HAP-1 (cell line): ENCODE data around the gene AGAP1.

Experiments used
- DNase-seq, 2 experiments: peaks; one replicate each; pipeline ENCODE4 v3.0.0-alpha.2; 2016 to 2020; ENCODE audit warnings: low spot score in 2 of 2
- H3K27me3 ChIP-seq: fragments of 250-450 bp; sonication (Bioruptor Pico); 2 replicates; pipeline ENCODE4 v1.5.1; 2020; ENCODE audit warnings: low read depth, mild to moderate bottlenecking, moderate library complexity
- H3K36me3 ChIP-seq: fragments of 250-450 bp; sonication (Bioruptor Pico); replicated peaks from 2 replicates; pipeline ENCODE4 v1.5.1; 2020; ENCODE audit warnings: mild to moderate bottlenecking
- H3K4me1 ChIP-seq: fragments of 250-450 bp; sonication (Bioruptor Pico); 2 replicates; pipeline ENCODE4 v1.5.1; 2020; ENCODE audit warnings: mild to moderate bottlenecking
- H3K4me3 ChIP-seq: fragments of 250-450 bp; sonication (Bioruptor Pico); 2 replicates; pipeline ENCODE4 v1.5.1; 2020; ENCODE audit warnings: mild to moderate bottlenecking, moderate library complexity
- H3K9me3 ChIP-seq: fragments of 250-450 bp; sonication (Bioruptor Pico); 2 replicates; pipeline ENCODE4 v1.5.1; 2020; ENCODE audit warnings: mild to moderate bottlenecking, moderate library complexity
- in situ Hi-C: fragments of 300-500 bp; cut with MboI; formaldehyde crosslinking; loops from 3 replicates; pipeline ENCODE4 v1.14.3; 2020; ENCODE audit warnings: low sequenced_read_pairs, inconsistent platforms, mixed read lengths

The AGAP1 gene

GRCh38 chr2:235545339-235546150 lies 51.7 kb downstream of the AGAP1 start:
- Histone ChIP-seq H3K4me1 (no peaks in the 10 kb centered on the region), H3K36me3 (no peaks in the 10 kb centered on the region), H3K4me3 (no peak overlapping the region), H3K9me3 (no peaks in the 10 kb centered on the region), H3K27me3 (no peaks in the 10 kb centered on the region)
- no peak for DNase-seq
- in situ Hi-C loops: no loop called here

DNA sequence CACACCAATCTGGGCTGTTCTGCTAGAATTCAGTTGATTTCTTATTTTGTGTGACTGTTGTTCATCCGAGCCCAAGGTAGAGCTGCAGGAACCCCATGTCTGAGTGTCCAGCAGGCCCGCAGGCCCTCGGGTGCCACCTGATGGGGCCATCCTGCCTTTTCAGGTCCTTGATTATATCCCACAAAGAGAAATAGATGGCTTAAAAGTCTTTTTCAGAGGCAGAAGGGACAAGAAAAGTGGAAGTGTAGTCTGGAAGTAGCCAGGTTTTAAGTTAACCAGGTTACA lies 52.2 kb downstream of the AGAP1 start:
- DNase-seq: no peak
- in situ Hi-C loops: no loop called here
- H3K27me3 ChIP-seq: no peaks in the 10 kb centered on the region
- H3K4me3 ChIP-seq: no peak overlapping the region
- no peaks in the 10 kb centered on the region for H3K9me3 ChIP-seq
- no peaks in the 10 kb centered on the region for H3K4me1 ChIP-seq
- H3K36me3 ChIP-seq: no peaks in the 10 kb centered on the region

GRCh38 chr2:235546436-235546835 lies 52.6 kb downstream of the AGAP1 start:
- no peaks in the 10 kb centered on the region for H3K27me3 ChIP-seq
- no peaks in the 10 kb centered on the region for H3K4me1 ChIP-seq
- H3K4me3 ChIP-seq: no peak overlapping the region
- no peaks in the 10 kb centered on the region for H3K36me3 ChIP-seq
- H3K9me3 ChIP-seq: no peaks in the 10 kb centered on the region
- DNase-seq: no peak
- in situ Hi-C loops: no loop called here

DNA sequence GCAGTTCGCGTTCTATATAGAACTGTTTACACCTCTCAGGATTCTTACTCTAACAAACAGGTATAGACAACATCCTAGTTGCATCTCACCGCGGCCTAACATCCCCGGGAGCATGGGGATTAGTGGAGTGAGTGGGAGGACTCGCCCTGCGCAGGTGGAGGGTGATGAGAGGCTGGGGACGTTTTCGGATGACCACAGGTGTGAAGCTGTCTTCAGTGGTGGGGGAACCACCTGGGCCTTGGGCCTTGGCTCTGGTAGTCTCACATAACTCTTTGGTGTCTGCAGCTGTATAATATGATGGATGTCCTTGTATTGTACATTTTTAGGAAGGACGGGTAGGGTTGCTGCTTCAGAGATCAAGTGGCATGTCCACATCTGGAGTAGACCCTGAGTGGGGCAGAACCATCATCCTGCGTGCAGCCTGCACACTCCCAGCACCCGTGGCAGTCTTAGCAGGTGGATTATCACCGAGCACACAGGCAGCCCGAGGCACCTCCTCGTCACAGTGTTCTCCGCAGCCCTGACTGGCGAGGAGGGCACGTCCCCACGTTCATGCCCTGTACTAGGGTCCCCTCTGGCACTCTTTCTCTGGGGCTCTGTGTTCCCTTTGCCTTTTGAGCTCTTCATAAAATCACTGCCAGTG lies 56.0 kb downstream of the AGAP1 start:
- Histone ChIP-seq H3K9me3 (no peaks in the 10 kb centered on the region), H3K4me1 (no peaks in the 10 kb centered on the region), H3K4me3 (no peak overlapping the region), H3K27me3 (no peaks in the 10 kb centered on the region), H3K36me3 (no peaks in the 10 kb centered on the region)
- no peak for DNase-seq
- in situ Hi-C loops: no loop called here

- DNase-seq: no peak
These were observed 56.5 kb downstream of the AGAP1 start for GRCh38 chr2:235550378-235550760.

GRCh38 chr2:235550946-235551345 lies 57.1 kb downstream of the AGAP1 start:
- in situ Hi-C loops: no loop called here
- H3K9me3 ChIP-seq: no peaks in the 10 kb centered on the region
- no peak for DNase-seq

More at GRCh38 chr2:235550378-235550760, 56.5 kb downstream of the AGAP1 start:
- H3K4me3 ChIP-seq: no peak overlapping the region
- H3K4me1 ChIP-seq: no peaks in the 10 kb centered on the region
- in situ Hi-C loops: no loop called here
- H3K36me3 ChIP-seq: no peaks in the 10 kb centered on the region
- no peaks in the 10 kb centered on the region for H3K27me3 ChIP-seq
- H3K9me3 ChIP-seq: no peaks in the 10 kb centered on the region

DNA sequence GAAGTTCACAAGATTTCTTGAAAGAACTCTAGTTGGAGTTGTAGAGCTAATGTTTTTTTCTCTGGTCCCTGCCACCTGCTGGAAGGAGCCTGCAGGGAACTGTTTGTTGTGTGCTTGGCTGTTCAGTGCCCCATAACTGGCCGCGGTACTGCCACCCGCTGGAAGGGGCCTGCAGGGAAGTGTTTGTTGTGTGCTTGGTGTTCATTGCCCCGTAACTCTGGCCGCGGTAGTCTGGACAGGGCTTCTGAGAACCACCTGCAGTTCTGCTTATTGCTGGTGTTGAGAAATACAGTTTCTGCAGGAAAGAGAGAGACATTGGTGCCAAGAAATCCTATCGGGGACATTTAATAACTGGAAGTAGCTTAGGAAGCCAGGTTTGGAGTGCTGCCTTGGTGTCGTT lies 58.1 kb downstream of the AGAP1 start:
- no peaks in the 10 kb centered on the region for H3K4me1 ChIP-seq
- peak in 1 of 2 experiments; percentile 54 for DNase-seq
- no peak overlapping the region for H3K4me3 ChIP-seq

More at GRCh38 chr2:235550946-235551345, 57.1 kb downstream of the AGAP1 start:
- Histone ChIP-seq H3K4me1 (no peaks in the 10 kb centered on the region), H3K36me3 (no peaks in the 10 kb centered on the region), H3K4me3 (no peak overlapping the region), H3K27me3 (no peaks in the 10 kb centered on the region)

GRCh38 chr2:235552671-235553070 lies 58.8 kb downstream of the AGAP1 start:
- no peak for DNase-seq

More for the DNA sequence above, 58.1 kb downstream of the AGAP1 start:
- Histone ChIP-seq H3K36me3 (no peaks in the 10 kb centered on the region), H3K27me3 (no peaks in the 10 kb centered on the region), H3K9me3 (no peaks in the 10 kb centered on the region)
- in situ Hi-C loops: no loop called here

GRCh38 chr2:235553291-235553690 lies 59.4 kb downstream of the AGAP1 start:
- DNase-seq: no peak
- no peaks in the 10 kb centered on the region for H3K36me3 ChIP-seq
- no peaks in the 10 kb centered on the region for H3K4me1 ChIP-seq
- no peaks in the 10 kb centered on the region for H3K27me3 ChIP-seq
- no peak overlapping the region for H3K4me3 ChIP-seq
- in situ Hi-C loops: no loop called here
- H3K9me3 ChIP-seq: no peaks in the 10 kb centered on the region

More at GRCh38 chr2:235552671-235553070, 58.8 kb downstream of the AGAP1 start:
- H3K36me3 ChIP-seq: no peaks in the 10 kb centered on the region
- H3K4me3 ChIP-seq: no peak overlapping the region
- in situ Hi-C loops: no loop called here
- no peaks in the 10 kb centered on the region for H3K27me3 ChIP-seq
- H3K4me1 ChIP-seq: no peaks in the 10 kb centered on the region
- H3K9me3 ChIP-seq: no peaks in the 10 kb centered on the region

- H3K36me3 ChIP-seq: no peaks in the 10 kb centered on the region
- in situ Hi-C loops: no loop called here
- no peak overlapping the region for H3K4me3 ChIP-seq
- H3K9me3 ChIP-seq: no peaks in the 10 kb centered on the region
- DNase-seq: no peak
- no peaks in the 10 kb centered on the region for H3K27me3 ChIP-seq
- no peaks in the 10 kb centered on the region for H3K4me1 ChIP-seq
These were observed 59.9 kb downstream of the AGAP1 start for GRCh38 chr2:235553696-235554100.

DNA sequence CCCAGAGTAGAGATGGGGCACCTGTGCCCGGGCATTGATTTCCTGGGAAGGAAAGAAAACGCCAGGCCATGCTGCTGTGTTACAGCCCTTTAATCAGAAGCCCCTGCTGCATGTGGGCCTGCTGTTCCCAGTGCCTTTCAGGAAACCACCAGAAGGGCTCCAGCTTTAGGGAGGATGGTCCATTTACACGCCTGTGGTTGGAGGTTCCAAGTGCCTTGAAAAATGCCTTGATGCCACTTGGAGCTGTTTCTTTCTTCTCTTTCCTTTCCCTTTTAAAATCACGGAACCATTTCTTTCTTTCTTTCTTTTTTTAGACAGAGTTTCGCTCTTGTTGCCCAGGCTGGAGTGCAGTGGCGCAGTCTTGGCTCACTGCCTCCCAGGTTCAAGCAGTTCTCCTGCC lies 60.5 kb downstream of the AGAP1 start:
- H3K4me1 ChIP-seq: no peaks in the 10 kb centered on the region
- H3K27me3 ChIP-seq: no peaks in the 10 kb centered on the region
- H3K9me3 ChIP-seq: no peaks in the 10 kb centered on the region
- no peak for DNase-seq
- H3K36me3 ChIP-seq: no peaks in the 10 kb centered on the region
- in situ Hi-C loops: no loop called here
- no peak overlapping the region for H3K4me3 ChIP-seq

GRCh38 chr2:235554936-235555335 lies 61.1 kb downstream of the AGAP1 start:
- no peak for DNase-seq
- Histone ChIP-seq H3K4me1 (no peaks in the 10 kb centered on the region), H3K27me3 (no peaks in the 10 kb centered on the region), H3K9me3 (no peaks in the 10 kb centered on the region), H3K4me3 (no peak overlapping the region), H3K36me3 (no peaks in the 10 kb centered on the region)
- in situ Hi-C loops: no loop called here

DNA sequence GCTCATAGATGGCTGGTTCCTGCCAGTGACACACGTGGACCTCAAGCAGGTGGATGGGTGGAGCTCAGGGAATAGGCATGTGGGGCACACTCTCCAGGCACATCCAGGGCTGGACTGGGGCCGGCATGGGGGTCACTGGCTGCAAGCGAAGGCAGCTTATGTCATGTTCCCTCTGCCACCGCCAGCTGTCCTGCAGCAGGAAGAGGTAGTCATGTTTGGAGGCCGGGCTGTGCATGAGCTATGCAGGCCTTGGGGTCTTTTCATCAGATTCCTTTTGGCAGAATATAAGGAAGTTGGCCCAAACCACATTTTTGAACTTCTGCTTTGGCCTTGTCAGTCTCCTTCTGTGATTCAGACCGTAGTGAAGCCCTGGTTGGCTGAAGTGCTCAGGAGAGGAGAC lies 61.5 kb downstream of the AGAP1 start:
- in situ Hi-C loops: no loop called here
- Histone ChIP-seq H3K9me3 (no peaks in the 10 kb centered on the region), H3K4me3 (no peak overlapping the region), H3K4me1 (no peaks in the 10 kb centered on the region), H3K27me3 (no peaks in the 10 kb centered on the region), H3K36me3 (no peaks in the 10 kb centered on the region)
- DNase-seq: no peak

DNA sequence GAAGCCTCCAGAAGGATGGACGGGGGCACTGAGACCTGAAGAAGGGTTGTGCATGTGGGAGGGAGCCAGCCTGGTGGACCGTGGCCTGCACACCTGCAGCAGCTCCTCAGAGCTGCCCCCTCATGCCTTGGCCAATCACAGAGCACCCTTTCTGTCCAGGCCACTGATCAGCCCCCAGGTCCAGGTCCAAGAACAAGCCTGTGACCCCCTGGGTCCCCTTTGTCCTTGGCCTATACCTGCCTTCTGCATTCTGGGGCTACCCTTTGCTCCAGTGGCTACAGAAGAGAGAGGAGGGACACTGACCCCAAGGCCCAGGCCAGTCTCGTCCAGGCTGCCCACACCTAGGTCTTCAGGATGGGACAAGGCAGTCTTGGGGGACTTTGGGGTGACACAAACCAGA lies 62.2 kb downstream of the AGAP1 start:
- DNase-seq: no peak
- H3K4me1 ChIP-seq: peaks cover 3% of the 10 kb centered on the region; the same call in 1 of the 2 replicates
- no peaks in the 10 kb centered on the region for H3K36me3 ChIP-seq
- H3K4me3 ChIP-seq: no peak overlapping the region
- H3K27me3 ChIP-seq: no peaks in the 10 kb centered on the region
- no peaks in the 10 kb centered on the region for H3K9me3 ChIP-seq
- in situ Hi-C loops: no loop called here
